Neural cell (in vitro differentiated cells): Measurements from ENCODE around the gene PMIS2. TPM values are rescaled to one million over a fixed set of nuclear protein-coding genes. Genes with fewer than 3 reads are reported as not detected.

Experiments
- H2AFZ ChIP-seq: fragments of 200-600, 300-800 bp; sonication (generic), shearing (Covaris generic); 2 replicates; pipeline ENCODE4 v1.6.0; 2014; ENCODE audit warnings: low read depth, mild to moderate bottlenecking, antibody characterized with exemption, low read length, moderate library complexity
- H3F3A ChIP-seq: fragments of 200-600 bp; shearing (Covaris generic); 2 replicates; pipeline ENCODE4 v1.6.1; 2016; ENCODE audit warnings: mild to moderate bottlenecking, moderate library complexity, mixed read lengths, antibody characterized with exemption, low read length; ENCODE audit not compliant: insufficient read depth, poor library complexity, severe bottlenecking
- H3K27ac ChIP-seq: fragments of 200-600, 300-800 bp; sonication (generic), shearing (Covaris generic); 2 replicates; pipeline ENCODE4 v1.5.1; 2014; ENCODE audit warnings: mild to moderate bottlenecking, low read length, moderate library complexity
- H3K27me3 ChIP-seq: fragments of 300-800, 200-600 bp; sonication (generic), shearing (Covaris generic); 2 replicates; pipeline ENCODE4 v1.6.0; 2014; ENCODE audit warnings: mild to moderate bottlenecking, low read depth, low read length, moderate library complexity; ENCODE audit not compliant: insufficient read depth
- H3K36me3 ChIP-seq: fragments of 300-800, 200-600 bp; sonication (generic), shearing (Covaris generic); 2 replicates; pipeline ENCODE4 v1.5.1; 2014; ENCODE audit warnings: mild to moderate bottlenecking, antibody characterized with exemption, low read length, moderate library complexity; ENCODE audit not compliant: insufficient read depth
- H3K4me2 ChIP-seq: fragments of 300-800, 200-600 bp; sonication (generic), shearing (Covaris generic); 2 replicates; pipeline ENCODE4 v1.6.0; 2014; ENCODE audit warnings: mild to moderate bottlenecking, low read length
- H3K4me3 ChIP-seq: fragments of 300-800, 200-600 bp; sonication (generic), shearing (Covaris generic); 2 replicates; pipeline ENCODE4 v1.5.1; 2014; ENCODE audit warnings: mild to moderate bottlenecking, low read length, moderate library complexity
- H3K79me2 ChIP-seq: fragments of 200-600 bp; shearing (Covaris generic); replicated peaks from 2 replicates; pipeline ENCODE4 v1.6.0; 2014; ENCODE audit warnings: mild to moderate bottlenecking, low read length, moderate library complexity; ENCODE audit not compliant: insufficient read depth
- H3K9ac ChIP-seq: fragments of 300-800, 200-600 bp; sonication (generic), shearing (Covaris generic); 2 replicates; pipeline ENCODE4 v1.6.1; 2016; ENCODE audit warnings: mild to moderate bottlenecking, low read length, mixed read lengths
- H3K9me2 ChIP-seq: fragments of 200-600 bp; shearing (Covaris generic); 2 replicates; pipeline ENCODE4 v1.6.1; 2016; ENCODE audit warnings: mild to moderate bottlenecking, low read length, mixed read lengths; ENCODE audit not compliant: insufficient read depth
- H3K9me3 ChIP-seq: fragments of 200-600, 300-800 bp; sonication (generic), shearing (Covaris generic); 2 replicates; pipeline ENCODE4 v1.6.1; 2016; ENCODE audit warnings: mild to moderate bottlenecking, mixed run types, low read length, moderate library complexity, mixed read lengths
- H4K20me1 ChIP-seq: fragments of 200-600 bp; shearing (Covaris generic); 2 replicates; pipeline ENCODE4 v1.6.1; 2016; ENCODE audit warnings: mild to moderate bottlenecking, mixed run types; ENCODE audit not compliant: insufficient read depth
- EP300 ChIP-seq: fragments of 450-650 bp; conservative IDR thresholded peaks from 2 replicates; pipeline ENCODE4 v1.6.1; 2014; ENCODE audit warnings: antibody characterized with exemption, mild to moderate bottlenecking, moderate library complexity; ENCODE audit not compliant: poor library complexity, severe bottlenecking
- EZH2 ChIP-seq: fragments of 200-600, 300-800 bp; shearing (Covaris generic), sonication (generic); IDR thresholded peaks from 2 replicates; pipeline ENCODE4 v1.6.1; 2014; ENCODE audit warnings: antibody characterized with exemption, low read length, borderline replicate concordance, mild to moderate bottlenecking; ENCODE audit not compliant: insufficient read depth, poor library complexity, severe bottlenecking
- MXI1 ChIP-seq: fragments of 450-650 bp; conservative IDR thresholded peaks from 2 replicates; pipeline ENCODE4 v1.6.1; 2014; ENCODE audit warnings: antibody characterized with exemption, mild to moderate bottlenecking; ENCODE audit not compliant: poor library complexity, severe bottlenecking
- POLR2AphosphoS5 ChIP-seq: IDR thresholded peaks from 2 replicates; pipeline ENCODE4 v1.6.1; 2012
- RAD21 ChIP-seq: fragments of 450-650 bp; conservative IDR thresholded peaks from 2 replicates; pipeline ENCODE4 v1.6.1; 2014; ENCODE audit warnings: antibody characterized with exemption, mild to moderate bottlenecking, moderate library complexity
- REST ChIP-seq: IDR thresholded peaks from 2 replicates; pipeline ENCODE4 v1.6.1; 2012; ENCODE audit warnings: borderline replicate concordance
- SMC3 ChIP-seq: fragments of 450-650 bp; conservative IDR thresholded peaks from 2 replicates; pipeline ENCODE4 v1.6.1; 2014; ENCODE audit warnings: antibody characterized with exemption, mild to moderate bottlenecking, moderate library complexity; ENCODE audit not compliant: poor library complexity
- TAF1 ChIP-seq: IDR thresholded peaks from 2 replicates; pipeline ENCODE4 v1.6.1; 2012; ENCODE audit warnings: low read depth
- polyA plus RNA-seq: library from polyadenylated mRNA; depleted of rRNA; stranded (reverse); fragments of >200 nt; gene quantifications from 2 replicates; pipeline ENCODE4 v1.2.3, GENCODE V29; 2014
- TF ChIP-seq, protein P1 (sequence below): fragments of 450-650 bp; IDR thresholded peaks from 2 replicates; pipeline ENCODE4 v1.5.1; 2014; ENCODE audit warnings: antibody characterized with exemption, mild to moderate bottlenecking, moderate library complexity; ENCODE audit not compliant: poor library complexity, severe bottlenecking

The PMIS2 gene
- polyA plus RNA-seq, 1 donor from 2014 or later, result not detected

DNA sequence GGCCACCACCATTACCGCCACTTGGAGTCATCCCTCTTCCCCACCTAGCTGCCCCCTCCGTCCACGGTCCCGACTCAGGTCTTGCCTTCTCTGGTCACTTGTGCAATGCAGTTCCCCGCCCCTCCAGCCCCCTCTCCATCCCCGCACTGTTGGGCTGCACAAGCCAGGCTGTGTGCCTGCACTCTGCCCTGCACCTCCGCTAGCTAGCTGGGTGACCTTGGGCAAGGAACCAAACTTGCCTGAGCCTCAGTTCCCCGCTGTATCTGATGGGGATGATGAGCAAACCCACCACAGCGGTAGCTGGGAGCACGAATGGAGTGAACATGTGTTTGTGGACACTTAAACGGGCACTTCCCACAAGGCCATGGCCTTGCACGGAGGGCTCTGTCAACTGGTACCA is 46.1 kb upstream of the PMIS2 start:
- Histone ChIP-seq H2AFZ (no peak overlapping the region), H3F3A (no peaks in the 10 kb centered on the region), H3K4me3 (no peak overlapping the region), H3K9me2 (no peaks in the 10 kb centered on the region), H3K9me3 (no peaks in the 10 kb centered on the region), H3K27ac (no peak overlapping the region), H3K79me2 (peaks cover 4% of the 10 kb centered on the region), H3K36me3 (no peaks in the 10 kb centered on the region), H3K9ac (no peak overlapping the region), H4K20me1 (no peaks in the 10 kb centered on the region), H3K27me3 (no peaks in the 10 kb centered on the region), H3K4me2 (no peak overlapping the region)
- TF ChIP-seq TAF1, result no peak
- TF ChIP-seq SMC3, result no peak
- no peak for TF ChIP-seq REST
- TF ChIP-seq EP300, result no peak
- TF ChIP-seq RAD21, result no peak
- no peak for TF ChIP-seq POLR2AphosphoS5
- TF ChIP-seq EZH2, result no peak
- no peak for TF ChIP-seq MXI1
- TF ChIP-seq, protein P1, sequence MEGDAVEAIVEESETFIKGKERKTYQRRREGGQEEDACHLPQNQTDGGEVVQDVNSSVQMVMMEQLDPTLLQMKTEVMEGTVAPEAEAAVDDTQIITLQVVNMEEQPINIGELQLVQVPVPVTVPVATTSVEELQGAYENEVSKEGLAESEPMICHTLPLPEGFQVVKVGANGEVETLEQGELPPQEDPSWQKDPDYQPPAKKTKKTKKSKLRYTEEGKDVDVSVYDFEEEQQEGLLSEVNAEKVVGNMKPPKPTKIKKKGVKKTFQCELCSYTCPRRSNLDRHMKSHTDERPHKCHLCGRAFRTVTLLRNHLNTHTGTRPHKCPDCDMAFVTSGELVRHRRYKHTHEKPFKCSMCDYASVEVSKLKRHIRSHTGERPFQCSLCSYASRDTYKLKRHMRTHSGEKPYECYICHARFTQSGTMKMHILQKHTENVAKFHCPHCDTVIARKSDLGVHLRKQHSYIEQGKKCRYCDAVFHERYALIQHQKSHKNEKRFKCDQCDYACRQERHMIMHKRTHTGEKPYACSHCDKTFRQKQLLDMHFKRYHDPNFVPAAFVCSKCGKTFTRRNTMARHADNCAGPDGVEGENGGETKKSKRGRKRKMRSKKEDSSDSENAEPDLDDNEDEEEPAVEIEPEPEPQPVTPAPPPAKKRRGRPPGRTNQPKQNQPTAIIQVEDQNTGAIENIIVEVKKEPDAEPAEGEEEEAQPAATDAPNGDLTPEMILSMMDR, result no peak

DNA sequence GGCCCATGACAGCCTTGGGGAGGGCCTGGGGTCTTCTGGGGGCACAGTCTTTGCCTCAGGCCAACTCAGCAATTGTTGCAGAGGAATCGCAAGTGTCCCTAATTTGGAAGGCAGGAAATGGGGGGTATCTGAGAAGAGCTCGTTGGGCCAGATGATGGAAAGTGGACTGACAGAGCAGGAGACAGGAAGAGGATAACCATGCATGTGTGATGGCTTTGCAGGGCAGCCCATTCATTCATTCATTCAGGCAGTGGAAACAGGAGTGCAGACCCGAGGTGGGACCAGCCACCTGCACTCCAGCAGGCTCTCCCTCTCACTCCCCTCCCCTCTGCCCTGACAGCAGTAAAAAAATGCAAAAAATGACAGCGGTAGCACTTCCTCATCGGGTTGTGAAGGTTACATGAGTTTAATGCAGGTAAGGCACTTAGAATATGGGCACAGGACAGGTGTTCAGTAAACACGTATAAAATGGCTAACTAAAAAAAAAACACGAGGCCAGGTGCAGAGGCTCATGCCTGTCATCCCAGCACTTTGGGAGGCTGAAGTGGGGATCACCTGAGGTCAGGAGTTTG is 45.5 kb upstream of the PMIS2 start:
- H3K27me3 ChIP-seq, result no peaks in the 10 kb centered on the region
- H2AFZ ChIP-seq, result no peak overlapping the region
- no peaks in the 10 kb centered on the region for H3K9me3 ChIP-seq
- H3K4me2 ChIP-seq, result no peak overlapping the region
- no peaks in the 10 kb centered on the region for H3F3A ChIP-seq
- no peaks in the 10 kb centered on the region for H4K20me1 ChIP-seq
- H3K9me2 ChIP-seq, result no peaks in the 10 kb centered on the region
- H3K79me2 ChIP-seq, result peaks cover 7% of the 10 kb centered on the region
- H3K4me3 ChIP-seq, result no peak overlapping the region
- no peak overlapping the region for H3K27ac ChIP-seq
- TF ChIP-seq EZH2 (no peak), TAF1 (no peak), RAD21 (no peak), MXI1 (no peak), REST (no peak), POLR2AphosphoS5 (no peak), SMC3 (no peak), EP300 (no peak)
- TF ChIP-seq, protein P1, result no peak
- no peak overlapping the region for H3K9ac ChIP-seq
- no peaks in the 10 kb centered on the region for H3K36me3 ChIP-seq
